ENCODE results near the gene OTOA. TPM values are rescaled to one million over a fixed set of nuclear protein-coding genes. Genes with fewer than 3 reads are reported as not detected.

OTOA gene
- total and polyA plus RNA-seq, 2 of the 13 experiments (the other 11 are each of a cell fraction or from before 2014, with no cell fraction given): 0.05 to 0.15 TPM

DNA sequence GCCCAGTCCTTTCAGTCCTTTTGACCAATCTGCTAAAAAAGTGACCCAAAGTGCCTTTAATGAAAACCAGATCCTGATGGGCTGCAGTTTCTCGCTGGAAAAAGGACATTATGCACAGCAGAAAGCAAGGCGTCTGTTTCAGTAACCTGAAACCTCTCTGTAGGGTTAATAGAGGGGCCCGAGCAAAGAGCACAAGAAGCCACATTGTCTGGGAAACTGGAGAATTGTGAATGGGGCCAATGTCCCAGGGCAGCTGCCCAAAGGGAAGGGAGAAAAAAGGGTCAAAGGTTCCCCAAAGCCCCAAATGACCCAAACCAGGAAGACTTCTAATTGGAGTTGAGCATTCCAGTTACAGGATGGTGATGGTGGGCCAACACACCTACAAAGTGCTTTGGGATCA is 3.0 kb downstream of the OTOA start (continued):
- TF ChIP-seq FOXO1 (CRISPR knock-in tag; IDR thresholded peaks at IDR 0.05) (no peak), CEBPB (IDR thresholded peaks at IDR 0.05; ENCODE audit: borderline replicate concordance, low read depth, low read length) (no peak), SOX5 (CRISPR knock-in tag; IDR thresholded peaks at IDR 0.05; ENCODE audit: borderline replicate concordance) (peak; percentile 62), PAF1 (CRISPR knock-in tag; IDR thresholded peaks at IDR 0.05) (no peak), PITX1 (CRISPR knock-in tag; IDR thresholded peaks at IDR 0.05) (no peak), ZNF34 (CRISPR knock-in tag; IDR thresholded peaks at IDR 0.05; ENCODE audit: borderline replicate concordance) (no peak), EP300 (IDR thresholded peaks at IDR 0.05; ENCODE audit: low read depth in 2 of 2, low read length in 2 of 2) (peak in 1 of 2 experiments; percentile 73; a peak in 1 of 4 replicates), EP300 (CRISPR knock-in tag; IDR thresholded peaks at IDR 0.05; ENCODE audit: borderline replicate concordance) (0 out of 2 replicates have a peak, but pooled peaks have one; percentile 34), ZNF296 (CRISPR knock-in tag; conservative IDR thresholded peaks at IDR 0.05) (no peak), AHR (CRISPR knock-in tag; IDR thresholded peaks at IDR 0.05) (no peak), FOXC1 (CRISPR knock-in tag; IDR thresholded peaks at IDR 0.05; ENCODE audit: borderline replicate concordance) (no peak), ZFP36 (IDR thresholded peaks at IDR 0.05; ENCODE audit: borderline replicate concordance, low read depth, low read length, partially characterized antibody) (peak; percentile 6), HNF4A (CRISPR knock-in tag; IDR thresholded peaks at IDR 0.05) (peak; percentile 80), ZNF530 (CRISPR knock-in tag; IDR thresholded peaks at IDR 0.05; ENCODE audit: low read depth) (no peak)
- TF ChIP-seq, protein P1, sequence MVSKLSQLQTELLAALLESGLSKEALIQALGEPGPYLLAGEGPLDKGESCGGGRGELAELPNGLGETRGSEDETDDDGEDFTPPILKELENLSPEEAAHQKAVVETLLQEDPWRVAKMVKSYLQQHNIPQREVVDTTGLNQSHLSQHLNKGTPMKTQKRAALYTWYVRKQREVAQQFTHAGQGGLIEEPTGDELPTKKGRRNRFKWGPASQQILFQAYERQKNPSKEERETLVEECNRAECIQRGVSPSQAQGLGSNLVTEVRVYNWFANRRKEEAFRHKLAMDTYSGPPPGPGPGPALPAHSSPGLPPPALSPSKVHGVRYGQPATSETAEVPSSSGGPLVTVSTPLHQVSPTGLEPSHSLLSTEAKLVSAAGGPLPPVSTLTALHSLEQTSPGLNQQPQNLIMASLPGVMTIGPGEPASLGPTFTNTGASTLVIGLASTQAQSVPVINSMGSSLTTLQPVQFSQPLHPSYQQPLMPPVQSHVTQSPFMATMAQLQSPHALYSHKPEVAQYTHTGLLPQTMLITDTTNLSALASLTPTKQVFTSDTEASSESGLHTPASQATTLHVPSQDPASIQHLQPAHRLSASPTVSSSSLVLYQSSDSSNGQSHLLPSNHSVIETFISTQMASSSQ (IDR thresholded peaks at IDR 0.05; ENCODE audit: low read depth): 0 out of 2 replicates have a peak, but pooled peaks have one; percentile 16
- TF ChIP-seq, protein P1 (CRISPR knock-in tag; IDR thresholded peaks at IDR 0.05; ENCODE audit: borderline replicate concordance): no peak
- TF ChIP-seq, protein P2, sequence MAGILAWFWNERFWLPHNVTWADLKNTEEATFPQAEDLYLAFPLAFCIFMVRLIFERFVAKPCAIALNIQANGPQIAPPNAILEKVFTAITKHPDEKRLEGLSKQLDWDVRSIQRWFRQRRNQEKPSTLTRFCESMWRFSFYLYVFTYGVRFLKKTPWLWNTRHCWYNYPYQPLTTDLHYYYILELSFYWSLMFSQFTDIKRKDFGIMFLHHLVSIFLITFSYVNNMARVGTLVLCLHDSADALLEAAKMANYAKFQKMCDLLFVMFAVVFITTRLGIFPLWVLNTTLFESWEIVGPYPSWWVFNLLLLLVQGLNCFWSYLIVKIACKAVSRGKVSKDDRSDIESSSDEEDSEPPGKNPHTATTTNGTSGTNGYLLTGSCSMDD (CRISPR knock-in tag; IDR thresholded peaks at IDR 0.05): no peak
- TF ChIP-seq, protein P3, sequence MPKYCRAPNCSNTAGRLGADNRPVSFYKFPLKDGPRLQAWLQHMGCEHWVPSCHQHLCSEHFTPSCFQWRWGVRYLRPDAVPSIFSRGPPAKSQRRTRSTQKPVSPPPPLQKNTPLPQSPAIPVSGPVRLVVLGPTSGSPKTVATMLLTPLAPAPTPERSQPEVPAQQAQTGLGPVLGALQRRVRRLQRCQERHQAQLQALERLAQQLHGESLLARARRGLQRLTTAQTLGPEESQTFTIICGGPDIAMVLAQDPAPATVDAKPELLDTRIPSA (CRISPR knock-in tag; IDR thresholded peaks at IDR 0.05; ENCODE audit: borderline replicate concordance): no peak
- TF ChIP-seq, protein P4, sequence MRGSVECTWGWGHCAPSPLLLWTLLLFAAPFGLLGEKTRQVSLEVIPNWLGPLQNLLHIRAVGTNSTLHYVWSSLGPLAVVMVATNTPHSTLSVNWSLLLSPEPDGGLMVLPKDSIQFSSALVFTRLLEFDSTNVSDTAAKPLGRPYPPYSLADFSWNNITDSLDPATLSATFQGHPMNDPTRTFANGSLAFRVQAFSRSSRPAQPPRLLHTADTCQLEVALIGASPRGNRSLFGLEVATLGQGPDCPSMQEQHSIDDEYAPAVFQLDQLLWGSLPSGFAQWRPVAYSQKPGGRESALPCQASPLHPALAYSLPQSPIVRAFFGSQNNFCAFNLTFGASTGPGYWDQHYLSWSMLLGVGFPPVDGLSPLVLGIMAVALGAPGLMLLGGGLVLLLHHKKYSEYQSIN (CRISPR knock-in tag; IDR thresholded peaks at IDR 0.05; ENCODE audit: borderline replicate concordance): no peak
- TF ChIP-seq, protein P5, sequence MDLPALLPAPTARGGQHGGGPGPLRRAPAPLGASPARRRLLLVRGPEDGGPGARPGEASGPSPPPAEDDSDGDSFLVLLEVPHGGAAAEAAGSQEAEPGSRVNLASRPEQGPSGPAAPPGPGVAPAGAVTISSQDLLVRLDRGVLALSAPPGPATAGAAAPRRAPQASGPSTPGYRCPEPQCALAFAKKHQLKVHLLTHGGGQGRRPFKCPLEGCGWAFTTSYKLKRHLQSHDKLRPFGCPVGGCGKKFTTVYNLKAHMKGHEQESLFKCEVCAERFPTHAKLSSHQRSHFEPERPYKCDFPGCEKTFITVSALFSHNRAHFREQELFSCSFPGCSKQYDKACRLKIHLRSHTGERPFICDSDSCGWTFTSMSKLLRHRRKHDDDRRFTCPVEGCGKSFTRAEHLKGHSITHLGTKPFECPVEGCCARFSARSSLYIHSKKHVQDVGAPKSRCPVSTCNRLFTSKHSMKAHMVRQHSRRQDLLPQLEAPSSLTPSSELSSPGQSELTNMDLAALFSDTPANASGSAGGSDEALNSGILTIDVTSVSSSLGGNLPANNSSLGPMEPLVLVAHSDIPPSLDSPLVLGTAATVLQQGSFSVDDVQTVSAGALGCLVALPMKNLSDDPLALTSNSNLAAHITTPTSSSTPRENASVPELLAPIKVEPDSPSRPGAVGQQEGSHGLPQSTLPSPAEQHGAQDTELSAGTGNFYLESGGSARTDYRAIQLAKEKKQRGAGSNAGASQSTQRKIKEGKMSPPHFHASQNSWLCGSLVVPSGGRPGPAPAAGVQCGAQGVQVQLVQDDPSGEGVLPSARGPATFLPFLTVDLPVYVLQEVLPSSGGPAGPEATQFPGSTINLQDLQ (CRISPR knock-in tag; IDR thresholded peaks at IDR 0.05): no peak
